HCT116 (cell line): ENCODE data around the gene NDUFA11. TPM values are rescaled to one million over a fixed set of nuclear protein-coding genes. Genes with fewer than 3 reads are reported as not detected.

Source experiments
- ATAC-seq: fragments of 200-7000 bp; cut with Tn5 transposase; 2 replicates; pipeline ENCODE4 v1.9.1; 2020; ENCODE audit warnings: mild to moderate bottlenecking, moderate library complexity
- BruUV-seq: library from RNA; stranded (reverse); fragments of 400-500 nt; replicated peaks from 2 replicates; lab custom pipeline; 2021; lab: Mats Ljungman, UMichigan
- CTCF ChIA-PET: fragments of 300-600 bp; sonication (Branson Sonifier 250); formaldehyde crosslinking; loops from one replicate; lab custom pipeline; 2021; ENCODE audit warnings: antibody characterized with exemption; lab: Charles Lee
- POLR2A ChIA-PET: fragments of 300-600, 350-600 bp; sonication (Branson Sonifier 250); formaldehyde crosslinking; loops from one replicate; lab custom pipeline; 2021; ENCODE audit warnings: antibody characterized with exemption; lab: Charles Lee
- RAD21 ChIA-PET, 2 experiments: fragments of 300-600 bp; sonication (Branson Sonifier 250); formaldehyde crosslinking; loops; one replicate each; lab custom pipeline; 2023; ENCODE audit warnings: low total read pairs in 2 of 2; ENCODE audit not compliant: uncharacterized antibody in 2 of 2, unreplicated experiment in 2 of 2, low non-redundant PET in 1 of 2; lab: Charles Lee
- DNase-seq: peaks from one replicate; pipeline ENCODE4 v3.0.0-alpha.2; 2010; ENCODE audit warnings: low read depth, low spot score
- H2AFZ ChIP-seq: fragments of 200-600 bp; shearing (Covaris generic), sonication (generic); 2 replicates; pipeline ENCODE4 v1.6.1; 2017; ENCODE audit warnings: low read depth, mixed run types, mixed read lengths, antibody characterized with exemption, low read length; ENCODE audit not compliant: poor library complexity, severe bottlenecking
- H3K27ac ChIP-seq: 2 replicates; pipeline ENCODE4 v1.5.1; 2012; ENCODE audit warnings: low read depth, low read length
- H3K27me3 ChIP-seq: fragments of 200-600 bp; sonication (generic); 2 replicates; pipeline ENCODE4 v1.6.1; 2016; ENCODE audit warnings: mixed run types, low read length, mixed read lengths; ENCODE audit not compliant: insufficient read depth
- H3K36me3 ChIP-seq, 2 experiments: fragments of 200-500 bp in 1 of 2; fragments of 200-600 bp in 1 of 2; sonication (Bioruptor generic) in 1 of 2; sonication (generic) in 1 of 2; 2 replicates each; pipeline versions ENCODE4 v1.5.1 to v1.6.1; 2014 to 2016; ENCODE audit warnings: low read length in 2 of 2, inconsistent platforms in 1 of 2, mixed read lengths in 1 of 2, mixed run types in 1 of 2; ENCODE audit not compliant: insufficient read depth in 2 of 2, control insufficient read depth in 1 of 2
- H3K4me1 ChIP-seq, 2 experiments: fragments of 200-600 bp in 1 of 2; sonication (generic) in 1 of 2; 2 replicates each; pipeline versions ENCODE4 v1.5.1 to v1.6.1; 2012 to 2017; ENCODE audit warnings: low read length in 2 of 2, inconsistent platforms in 1 of 2, mild to moderate bottlenecking in 1 of 2, mixed read lengths in 1 of 2, mixed run types in 1 of 2, moderate library complexity in 1 of 2; ENCODE audit not compliant: insufficient read depth in 2 of 2, control insufficient read depth in 1 of 2
- H3K4me2 ChIP-seq: fragments of 200-600 bp; sonication (generic); 2 replicates; pipeline ENCODE4 v1.6.1; 2017; ENCODE audit warnings: mixed run types, low read length, mixed read lengths
- H3K4me3 ChIP-seq, 2 experiments: fragments of 200-600 bp in 1 of 2; sonication (generic) in 1 of 2; replicated peaks in 1 of 2; 2 replicates each; pipeline ENCODE4 v1.5.1; 2011 to 2016; ENCODE audit warnings: low read length in 2 of 2, control low read depth in 1 of 2, low read depth in 1 of 2, mild to moderate bottlenecking in 1 of 2, mixed read lengths in 1 of 2, mixed run types in 1 of 2
- H3K79me2 ChIP-seq: fragments of 200-600 bp; sonication (generic); 2 replicates; pipeline ENCODE4 v1.6.1; 2017; ENCODE audit warnings: mild to moderate bottlenecking, mixed run types, low read length, moderate library complexity, mixed read lengths; ENCODE audit not compliant: insufficient read depth
- H3K9ac ChIP-seq: fragments of 200-600 bp; sonication (generic); 2 replicates; pipeline ENCODE4 v1.6.1; 2016; ENCODE audit warnings: low read length, mixed read lengths
- H3K9me2 ChIP-seq: fragments of 200-600 bp; sonication (generic), shearing (Covaris generic); 2 replicates; pipeline ENCODE4 v1.6.1; 2017; ENCODE audit warnings: mixed run types, mild to moderate bottlenecking, moderate library complexity; ENCODE audit not compliant: insufficient read depth
- H3K9me3 ChIP-seq, 2 experiments: fragments of 200-500 bp in 1 of 2; fragments of 200-600 bp in 1 of 2; sonication (Bioruptor generic) in 1 of 2; sonication (generic) in 1 of 2; 2 replicates each; pipeline ENCODE4 v1.6.1; 2014 to 2017; ENCODE audit warnings: low read length in 2 of 2, mixed read lengths in 2 of 2, inconsistent platforms in 1 of 2, low read depth in 1 of 2, mild to moderate bottlenecking in 1 of 2, mixed run types in 1 of 2, moderate library complexity in 1 of 2; ENCODE audit not compliant: control insufficient read depth in 1 of 2, insufficient read depth in 1 of 2
- H4K20me1 ChIP-seq: fragments of 200-600 bp; sonication (generic), shearing (Covaris generic); 2 replicates; pipeline ENCODE4 v1.6.1; 2017; ENCODE audit warnings: mixed run types, mild to moderate bottlenecking, moderate library complexity; ENCODE audit not compliant: insufficient read depth
- CBX3 ChIP-seq: IDR thresholded peaks from 2 replicates; pipeline ENCODE4 v1.6.1; 2012; ENCODE audit warnings: low read depth
- CEBPB ChIP-seq: IDR thresholded peaks from 2 replicates; pipeline ENCODE4 v1.6.1; 2012; ENCODE audit warnings: low read depth
- EGR1 ChIP-seq: IDR thresholded peaks from 2 replicates; pipeline ENCODE4 v1.6.1; 2012; ENCODE audit warnings: low read depth
- ELF1 ChIP-seq: IDR thresholded peaks from 2 replicates; pipeline ENCODE4 v1.6.1; 2012; ENCODE audit warnings: low read depth, borderline replicate concordance
- EZH2 ChIP-seq: fragments of 200-600 bp; sonication (generic); IDR thresholded peaks from 2 replicates; pipeline ENCODE4 v1.6.1; 2017; ENCODE audit warnings: antibody characterized with exemption, mixed run types
- EZH2phosphoT487 ChIP-seq: fragments of 200-600 bp; IDR thresholded peaks from 2 replicates; pipeline ENCODE4 v1.6.1; 2018; ENCODE audit warnings: antibody characterized with exemption, borderline replicate concordance
- FOSL1 ChIP-seq: IDR thresholded peaks from 2 replicates; pipeline ENCODE4 v1.6.1; 2012; ENCODE audit warnings: low read depth
- POLR2AphosphoS5 ChIP-seq: IDR thresholded peaks from 2 replicates; pipeline ENCODE4 v1.6.1; 2011; ENCODE audit warnings: mild to moderate bottlenecking, low read depth, low read length, moderate library complexity
- SP1 ChIP-seq: IDR thresholded peaks from 2 replicates; pipeline ENCODE4 v1.6.1; 2012; ENCODE audit warnings: low read depth
- YY1 ChIP-seq: IDR thresholded peaks from 2 replicates; pipeline ENCODE4 v1.6.1; 2011; ENCODE audit warnings: low read length, low read depth, moderate library complexity, mild to moderate bottlenecking; ENCODE audit not compliant: insufficient replicate concordance; ENCODE audit errors: extremely low read depth
- ZNF274 ChIP-seq: fragments of 200-500 bp; sonication (Bioruptor generic); IDR thresholded peaks from 2 replicates; pipeline ENCODE4 v1.6.1; 2014; ENCODE audit warnings: mild to moderate bottlenecking, low read depth, low read length, inconsistent platforms
- intact Hi-C: fragments of 100-400 bp; cut with micrococcal nuclease; formaldehyde crosslinking; loops from 2 replicates; pipeline ENCODE4 v1.10.0; 2022
- total RNA-seq: library from RNA; stranded (reverse); gene quantifications from one replicate; pipeline ENCODE4 v1.2.1, GENCODE V29; 2021; ENCODE audit not compliant: unreplicated experiment
- TF ChIP-seq, protein P1 (sequence below): IDR thresholded peaks from 2 replicates; pipeline ENCODE4 v1.6.1; 2011; ENCODE audit warnings: mild to moderate bottlenecking, low read length, moderate library complexity; ENCODE audit not compliant: insufficient replicate concordance; ENCODE audit errors: extremely low read depth
- TF ChIP-seq, protein P2 (sequence below): IDR thresholded peaks from 2 replicates; pipeline ENCODE4 v1.6.1; 2012
- TF ChIP-seq, protein P3 (sequence below): IDR thresholded peaks from 2 replicates; pipeline ENCODE4 v1.6.1; 2012; ENCODE audit warnings: low read depth
- TF ChIP-seq, protein P4 (sequence below): IDR thresholded peaks from 2 replicates; pipeline ENCODE4 v1.6.1; 2012

The NDUFA11 gene
- total RNA-seq, 1 experiment from 2014 or later = 311 TPM

DNA sequence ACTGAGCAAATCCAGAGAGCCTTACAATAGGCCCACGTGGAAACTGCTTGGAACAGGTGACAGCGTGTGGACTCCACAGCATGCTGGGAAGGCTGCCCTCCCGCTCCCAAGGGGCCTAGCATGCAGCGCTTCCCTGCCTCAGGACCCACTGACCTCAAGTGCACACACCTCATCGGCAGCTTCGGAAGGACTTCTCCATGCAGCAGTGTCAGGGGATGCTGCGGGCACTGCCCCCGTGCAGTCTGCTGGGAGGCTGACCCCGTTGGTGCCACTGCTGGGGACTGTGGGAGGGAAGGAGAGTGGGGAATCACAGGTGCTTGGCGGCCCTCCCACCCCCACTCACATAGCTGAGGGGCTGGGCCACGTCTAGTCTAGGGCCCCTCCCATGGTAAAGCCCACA lies 27.7 kb upstream of the NDUFA11 start:
- H3K79me2 ChIP-seq = peaks cover 18% of the 10 kb centered on the region; the same call in 1 of the 2 replicates
- no peak for DNase-seq
- ATAC-seq = no peak
- no peak overlapping the region for H3K4me3 ChIP-seq
- no peak overlapping the region for H3K9ac ChIP-seq
- H3K9me3 ChIP-seq = no peaks in the 10 kb centered on the region
- no peaks in the 10 kb centered on the region for H3K4me1 ChIP-seq
- H3K36me3 ChIP-seq = peaks cover 25 to 53% of the 10 kb centered on the region in 2 experiments; a peak in 3 of 4 replicates
- intact Hi-C loops = no loop called here
- H3K27ac ChIP-seq = no peak overlapping the region
- H4K20me1 ChIP-seq = no peaks in the 10 kb centered on the region
- RAD21 ChIA-PET = no interaction called here
- no peak for TF ChIP-seq YY1
- TF ChIP-seq EZH2 = no peak
- TF ChIP-seq, protein P1, sequence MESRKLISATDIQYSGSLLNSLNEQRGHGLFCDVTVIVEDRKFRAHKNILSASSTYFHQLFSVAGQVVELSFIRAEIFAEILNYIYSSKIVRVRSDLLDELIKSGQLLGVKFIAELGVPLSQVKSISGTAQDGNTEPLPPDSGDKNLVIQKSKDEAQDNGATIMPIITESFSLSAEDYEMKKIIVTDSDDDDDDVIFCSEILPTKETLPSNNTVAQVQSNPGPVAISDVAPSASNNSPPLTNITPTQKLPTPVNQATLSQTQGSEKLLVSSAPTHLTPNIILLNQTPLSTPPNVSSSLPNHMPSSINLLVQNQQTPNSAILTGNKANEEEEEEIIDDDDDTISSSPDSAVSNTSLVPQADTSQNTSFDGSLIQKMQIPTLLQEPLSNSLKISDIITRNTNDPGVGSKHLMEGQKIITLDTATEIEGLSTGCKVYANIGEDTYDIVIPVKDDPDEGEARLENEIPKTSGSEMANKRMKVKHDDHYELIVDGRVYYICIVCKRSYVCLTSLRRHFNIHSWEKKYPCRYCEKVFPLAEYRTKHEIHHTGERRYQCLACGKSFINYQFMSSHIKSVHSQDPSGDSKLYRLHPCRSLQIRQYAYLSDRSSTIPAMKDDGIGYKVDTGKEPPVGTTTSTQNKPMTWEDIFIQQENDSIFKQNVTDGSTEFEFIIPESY = no peak
- TF ChIP-seq CBX3 = no peak
- no peak for TF ChIP-seq FOSL1
- TF ChIP-seq EZH2phosphoT487 = no peak
- no peak for TF ChIP-seq CEBPB
- TF ChIP-seq, protein P2, sequence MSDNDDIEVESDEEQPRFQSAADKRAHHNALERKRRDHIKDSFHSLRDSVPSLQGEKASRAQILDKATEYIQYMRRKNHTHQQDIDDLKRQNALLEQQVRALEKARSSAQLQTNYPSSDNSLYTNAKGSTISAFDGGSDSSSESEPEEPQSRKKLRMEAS = no peak
- TF ChIP-seq, protein P3, sequence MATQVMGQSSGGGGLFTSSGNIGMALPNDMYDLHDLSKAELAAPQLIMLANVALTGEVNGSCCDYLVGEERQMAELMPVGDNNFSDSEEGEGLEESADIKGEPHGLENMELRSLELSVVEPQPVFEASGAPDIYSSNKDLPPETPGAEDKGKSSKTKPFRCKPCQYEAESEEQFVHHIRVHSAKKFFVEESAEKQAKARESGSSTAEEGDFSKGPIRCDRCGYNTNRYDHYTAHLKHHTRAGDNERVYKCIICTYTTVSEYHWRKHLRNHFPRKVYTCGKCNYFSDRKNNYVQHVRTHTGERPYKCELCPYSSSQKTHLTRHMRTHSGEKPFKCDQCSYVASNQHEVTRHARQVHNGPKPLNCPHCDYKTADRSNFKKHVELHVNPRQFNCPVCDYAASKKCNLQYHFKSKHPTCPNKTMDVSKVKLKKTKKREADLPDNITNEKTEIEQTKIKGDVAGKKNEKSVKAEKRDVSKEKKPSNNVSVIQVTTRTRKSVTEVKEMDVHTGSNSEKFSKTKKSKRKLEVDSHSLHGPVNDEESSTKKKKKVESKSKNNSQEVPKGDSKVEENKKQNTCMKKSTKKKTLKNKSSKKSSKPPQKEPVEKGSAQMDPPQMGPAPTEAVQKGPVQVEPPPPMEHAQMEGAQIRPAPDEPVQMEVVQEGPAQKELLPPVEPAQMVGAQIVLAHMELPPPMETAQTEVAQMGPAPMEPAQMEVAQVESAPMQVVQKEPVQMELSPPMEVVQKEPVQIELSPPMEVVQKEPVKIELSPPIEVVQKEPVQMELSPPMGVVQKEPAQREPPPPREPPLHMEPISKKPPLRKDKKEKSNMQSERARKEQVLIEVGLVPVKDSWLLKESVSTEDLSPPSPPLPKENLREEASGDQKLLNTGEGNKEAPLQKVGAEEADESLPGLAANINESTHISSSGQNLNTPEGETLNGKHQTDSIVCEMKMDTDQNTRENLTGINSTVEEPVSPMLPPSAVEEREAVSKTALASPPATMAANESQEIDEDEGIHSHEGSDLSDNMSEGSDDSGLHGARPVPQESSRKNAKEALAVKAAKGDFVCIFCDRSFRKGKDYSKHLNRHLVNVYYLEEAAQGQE = no peak
- no peak for TF ChIP-seq EGR1
- TF ChIP-seq, protein P4, sequence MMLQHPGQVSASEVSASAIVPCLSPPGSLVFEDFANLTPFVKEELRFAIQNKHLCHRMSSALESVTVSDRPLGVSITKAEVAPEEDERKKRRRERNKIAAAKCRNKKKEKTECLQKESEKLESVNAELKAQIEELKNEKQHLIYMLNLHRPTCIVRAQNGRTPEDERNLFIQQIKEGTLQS = no peak
- TF ChIP-seq ZNF274 = no peak
- no peak for TF ChIP-seq POLR2AphosphoS5
- no peak for TF ChIP-seq SP1
- no peak for TF ChIP-seq ELF1
- no peaks in the 10 kb centered on the region for H3K27me3 ChIP-seq
- H3K9me2 ChIP-seq = no peaks in the 10 kb centered on the region
- BruUV-seq = no TSS peak
- POLR2A ChIA-PET = no interaction called here
- no peak overlapping the region for H3K4me2 ChIP-seq
- H2AFZ ChIP-seq = no peak overlapping the region
- CTCF ChIA-PET = no interaction called here
